Fibroblast of lung (primary cell): ENCODE results near the gene NUP210. TPM values are rescaled to one million over a fixed set of nuclear protein-coding genes. Genes with fewer than 3 reads are reported as not detected.

Experiments
- DNase-seq, 2 donors: peaks; one replicate each; pipeline versions ENCODE4 v3.0.0 to v3.0.0-alpha.2; 2010; ENCODE audit warnings: low read depth in 2 of 2
- H2AFZ ChIP-seq: 2 replicates; pipeline ENCODE4 v1.5.1; 2012; ENCODE audit warnings: low read length, control low read depth, inconsistent platforms
- H3K27ac ChIP-seq: 2 replicates; pipeline ENCODE4 v1.5.1; 2011; ENCODE audit warnings: low read length, control low read depth; ENCODE audit not compliant: insufficient read depth
- H3K27me3 ChIP-seq: 2 replicates; pipeline ENCODE4 v1.5.1; 2011; ENCODE audit warnings: mild to moderate bottlenecking, low read length; ENCODE audit not compliant: control insufficient read depth, insufficient read depth
- H3K36me3 ChIP-seq: 2 replicates; pipeline ENCODE4 v1.5.1; 2011; ENCODE audit warnings: low read length; ENCODE audit not compliant: control insufficient read depth, insufficient read depth
- H3K4me1 ChIP-seq: 2 replicates; pipeline ENCODE4 v1.5.1; 2011; ENCODE audit warnings: low read length; ENCODE audit not compliant: control insufficient read depth, insufficient read depth; ENCODE audit errors: extremely low read depth
- H3K4me2 ChIP-seq: 2 replicates; pipeline ENCODE4 v1.5.1; 2011; ENCODE audit warnings: low read length, control low read depth; ENCODE audit not compliant: insufficient read depth; ENCODE audit errors: extremely low read depth
- H3K4me3 ChIP-seq, 4 experiments: fragments of 200-600 bp in 1 of 4; sonication (generic) in 1 of 4; replicated peaks in 1 of 4; 2 replicates each; pipeline ENCODE4 v1.5.1; 2011 to 2016; ENCODE audit warnings: low read length in 4 of 4, low read depth in 3 of 4, mild to moderate bottlenecking in 3 of 4, control low read depth in 2 of 4, inconsistent platforms in 1 of 4, mixed read lengths in 1 of 4; ENCODE audit not compliant: insufficient read depth in 1 of 4; ENCODE audit errors: control extremely low read depth in 1 of 4
- H3K79me2 ChIP-seq: 2 replicates; pipeline ENCODE4 v1.5.1; 2012; ENCODE audit warnings: mild to moderate bottlenecking, low read length, inconsistent platforms; ENCODE audit not compliant: control insufficient read depth, insufficient read depth
- H3K9ac ChIP-seq: 2 replicates; pipeline ENCODE4 v1.5.1; 2011; ENCODE audit warnings: mild to moderate bottlenecking, low read length, control low read depth; ENCODE audit not compliant: insufficient read depth
- H3K9me3 ChIP-seq: 2 replicates; pipeline ENCODE4 v1.5.1; 2012; ENCODE audit warnings: low read depth, low read length; ENCODE audit not compliant: control insufficient read depth, insufficient read depth
- H4K20me1 ChIP-seq: 2 replicates; pipeline ENCODE4 v1.5.1; 2011; ENCODE audit warnings: low read length; ENCODE audit not compliant: control insufficient read depth, insufficient read depth; ENCODE audit errors: extremely low read depth
- CTCF ChIP-seq, 2 donors: IDR thresholded peaks in 1 of 2; conservative IDR thresholded peaks in 1 of 2; 1 replicate in 1 of 2; 2 replicates in 1 of 2; pipeline ENCODE4 v1.5.1; 2011 to 2012; ENCODE audit warnings: low read length in 2 of 2, control low read depth in 1 of 2, inconsistent platforms in 1 of 2, low read depth in 1 of 2, mild to moderate bottlenecking in 1 of 2
- EZH2 ChIP-seq: IDR thresholded peaks from 2 replicates; pipeline ENCODE4 v1.5.1; 2012; ENCODE audit warnings: low read length, control low read depth, mild to moderate bottlenecking; ENCODE audit errors: missing control alignments
- polyA plus RNA-seq, 2 donors: library from polyadenylated mRNA; depleted of rRNA in 1 of 2; stranded (reverse) in 1 of 2; unstranded in 1 of 2; fragments of >200 nt; gene quantifications; 2 replicates each; pipeline ENCODE4 v1.2.1, GENCODE V29; 2011 to 2012; ENCODE audit warnings: missing spikeins in 1 of 2
- total RNA-seq: library from RNA; depleted of rRNA; stranded (reverse); fragments of >200 nt; gene quantifications from 2 replicates; pipeline ENCODE4 v1.2.1, GENCODE V29; 2014

NUP210 gene
- total and polyA plus RNA-seq, 2 donors (not counting 1 experiment from before 2014, with no cell fraction given): 0.09 to 0.33 TPM

GRCh38 chr3:13368834-13369233, 51.3 kb downstream of the NUP210 start:
- H3K9ac ChIP-seq: no peak overlapping the region
- H3K4me1 ChIP-seq: peaks cover 2% of the 10 kb centered on the region
- no peaks in the 10 kb centered on the region for H3K79me2 ChIP-seq
- no peaks in the 10 kb centered on the region for H3K36me3 ChIP-seq
- H4K20me1 ChIP-seq: no peaks in the 10 kb centered on the region
- TF ChIP-seq EZH2 (no peak), CTCF (conservative IDR thresholded peaks at IDR 0.05 in 1 of 2, IDR thresholded peaks at IDR 0.05 in 1 of 2; ENCODE audit: low read depth in 1 of 2, low read length in 2 of 2) (no peak)
- H3K4me2 ChIP-seq: no peak overlapping the region
- no peaks in the 10 kb centered on the region for H3K27me3 ChIP-seq
- no peak overlapping the region for H2AFZ ChIP-seq
- H3K9me3 ChIP-seq: no peaks in the 10 kb centered on the region
- H3K27ac ChIP-seq: no peak overlapping the region
- no peak for DNase-seq
- no peak overlapping the region for H3K4me3 ChIP-seq

- Histone ChIP-seq H3K27ac (no peak overlapping the region), H3K4me1 (peaks cover 2% of the 10 kb centered on the region), H3K36me3 (no peaks in the 10 kb centered on the region), H3K9me3 (no peaks in the 10 kb centered on the region), H3K4me3 (no peak overlapping the region), H3K9ac (no peak overlapping the region), H3K27me3 (no peaks in the 10 kb centered on the region), H4K20me1 (no peaks in the 10 kb centered on the region), H2AFZ (no peak overlapping the region), H3K4me2 (no peak overlapping the region), H3K79me2 (no peaks in the 10 kb centered on the region)
- TF ChIP-seq CTCF (conservative IDR thresholded peaks at IDR 0.05 in 1 of 2, IDR thresholded peaks at IDR 0.05 in 1 of 2; ENCODE audit: low read depth in 1 of 2, low read length in 2 of 2): no peak
- no peak for TF ChIP-seq EZH2
- no peak for DNase-seq
Observed at GRCh38 chr3:13367728-13368127, 52.4 kb downstream of the NUP210 start.

DNA sequence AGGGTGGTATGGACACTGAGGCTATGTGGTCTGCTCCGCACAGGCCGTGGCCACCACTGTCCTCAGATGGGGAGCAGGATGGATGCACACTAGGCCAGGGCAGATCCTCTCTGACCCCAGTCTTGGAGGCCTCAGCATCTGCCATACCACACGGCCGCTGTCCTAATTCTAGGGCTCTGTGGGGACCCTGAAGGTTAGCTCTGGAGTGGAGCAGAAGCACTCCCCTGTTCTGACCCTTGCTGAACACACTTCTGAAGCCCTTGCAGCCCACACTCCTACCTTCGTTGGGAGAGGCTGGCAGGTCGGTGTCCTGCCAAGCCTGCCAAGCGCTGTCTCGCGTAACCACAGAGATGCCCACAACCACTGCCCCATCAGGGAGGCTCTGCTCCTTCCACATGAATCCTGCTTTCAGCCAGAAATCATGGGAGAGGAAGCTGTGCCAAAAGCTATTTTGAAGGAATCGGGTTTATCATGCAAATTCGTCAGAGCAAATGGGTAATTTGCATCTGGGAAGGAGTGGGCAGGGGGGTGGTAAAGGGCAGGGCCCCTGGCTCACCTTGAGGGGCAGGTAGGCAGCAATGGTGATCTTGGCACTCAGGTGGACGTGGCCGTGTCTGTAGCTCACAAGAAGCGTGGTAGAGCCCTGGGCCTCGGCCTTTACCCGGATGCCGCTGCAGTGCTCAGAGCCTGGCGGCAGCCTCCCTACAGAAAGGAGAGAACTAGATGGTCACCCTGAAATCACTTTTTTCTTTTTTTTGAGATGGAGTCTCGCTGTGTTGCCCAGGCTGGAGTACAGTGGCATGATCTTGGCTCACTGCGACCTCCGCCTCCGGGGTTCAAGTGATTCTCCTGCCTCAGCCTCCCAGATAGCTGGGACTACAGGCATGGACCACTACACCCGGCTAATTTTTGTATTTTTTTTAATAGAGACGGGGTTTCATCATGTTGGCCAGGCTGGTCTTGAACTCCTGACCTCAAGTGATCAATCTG, 54.4 kb downstream of the NUP210 start:
- Histone ChIP-seq H4K20me1 (no peaks in the 10 kb centered on the region), H3K79me2 (no peaks in the 10 kb centered on the region), H3K4me2 (no peak overlapping the region), H2AFZ (no peak overlapping the region), H3K4me3 (no peak overlapping the region), H3K27ac (no peak overlapping the region), H3K4me1 (peaks cover 2% of the 10 kb centered on the region), H3K36me3 (no peaks in the 10 kb centered on the region), H3K27me3 (no peaks in the 10 kb centered on the region), H3K9ac (no peak overlapping the region), H3K9me3 (no peaks in the 10 kb centered on the region)
- TF ChIP-seq CTCF (conservative IDR thresholded peaks at IDR 0.05 in 1 of 2, IDR thresholded peaks at IDR 0.05 in 1 of 2; ENCODE audit: low read depth in 1 of 2, low read length in 2 of 2) (no peak), EZH2 (no peak)
- DNase-seq: no peak
